ENCODE measurements around the gene KLHL8.

KLHL8 gene

DNA sequence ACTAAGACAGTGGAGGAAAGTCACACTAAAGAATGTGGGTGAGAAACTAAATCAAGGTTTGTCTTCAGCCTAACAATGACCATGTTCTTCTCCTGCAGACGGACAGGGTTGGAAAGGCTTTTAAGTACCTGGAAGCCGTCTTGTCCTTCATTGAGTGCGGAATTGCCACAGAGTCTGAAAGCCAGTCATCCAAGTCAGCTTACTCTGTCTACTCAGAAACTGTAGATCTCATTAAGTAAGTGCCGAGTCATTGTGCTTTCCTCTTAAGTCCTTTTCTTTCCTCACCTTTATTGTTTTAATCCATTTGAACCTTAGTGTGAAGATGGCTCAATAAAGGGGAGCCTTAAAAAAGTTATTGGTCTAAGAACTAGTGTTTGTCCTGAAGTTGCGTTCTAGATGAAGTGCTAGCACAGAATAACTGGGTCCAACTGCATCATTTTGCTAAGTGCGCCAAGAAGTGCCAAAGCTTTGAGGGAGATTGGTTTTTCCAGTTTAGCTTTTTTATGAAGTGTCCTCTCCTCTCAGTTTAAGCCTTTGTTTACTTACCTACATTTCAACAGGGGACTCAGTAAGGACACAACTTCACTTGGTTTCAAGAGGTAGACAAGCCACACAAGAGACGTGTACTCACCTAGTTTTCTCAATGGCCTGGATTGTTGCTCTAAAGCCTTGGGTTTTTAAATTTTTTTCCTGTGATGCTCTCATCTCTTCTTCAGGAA, 89.3 kb downstream of the KLHL8 start:
- Histone ChIP-seq H3K79me2 (ENCODE audit: insufficient read depth, low read depth) (no peaks in the 10 kb centered on the region), H3K27me3 (ENCODE audit: insufficient read depth, low read depth) (no peaks in the 10 kb centered on the region), H3K4me3 (IDR thresholded peaks at IDR 0.05; ENCODE audit: insufficient read depth, low read depth, low read length) (no peak overlapping the region), H3K4me1 (ENCODE audit: low read depth, poor library complexity, severe bottlenecking) (peaks cover 15% of the 10 kb centered on the region), H4K20me1 (ENCODE audit: insufficient read depth) (no peaks in the 10 kb centered on the region), H3K36me3 (ENCODE audit: insufficient read depth) (peaks cover 3% of the 10 kb centered on the region; the same call in 1 of the 2 replicates), H3K9ac (no peak overlapping the region), H3K4me2 (no peak overlapping the region), H3K27ac (no peak overlapping the region), H2AFZ (ENCODE audit: low read depth) (no peak overlapping the region)
- TF ChIP-seq, protein P1, sequence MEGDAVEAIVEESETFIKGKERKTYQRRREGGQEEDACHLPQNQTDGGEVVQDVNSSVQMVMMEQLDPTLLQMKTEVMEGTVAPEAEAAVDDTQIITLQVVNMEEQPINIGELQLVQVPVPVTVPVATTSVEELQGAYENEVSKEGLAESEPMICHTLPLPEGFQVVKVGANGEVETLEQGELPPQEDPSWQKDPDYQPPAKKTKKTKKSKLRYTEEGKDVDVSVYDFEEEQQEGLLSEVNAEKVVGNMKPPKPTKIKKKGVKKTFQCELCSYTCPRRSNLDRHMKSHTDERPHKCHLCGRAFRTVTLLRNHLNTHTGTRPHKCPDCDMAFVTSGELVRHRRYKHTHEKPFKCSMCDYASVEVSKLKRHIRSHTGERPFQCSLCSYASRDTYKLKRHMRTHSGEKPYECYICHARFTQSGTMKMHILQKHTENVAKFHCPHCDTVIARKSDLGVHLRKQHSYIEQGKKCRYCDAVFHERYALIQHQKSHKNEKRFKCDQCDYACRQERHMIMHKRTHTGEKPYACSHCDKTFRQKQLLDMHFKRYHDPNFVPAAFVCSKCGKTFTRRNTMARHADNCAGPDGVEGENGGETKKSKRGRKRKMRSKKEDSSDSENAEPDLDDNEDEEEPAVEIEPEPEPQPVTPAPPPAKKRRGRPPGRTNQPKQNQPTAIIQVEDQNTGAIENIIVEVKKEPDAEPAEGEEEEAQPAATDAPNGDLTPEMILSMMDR (conservative IDR thresholded peaks at IDR 0.05; ENCODE audit: low read depth, low read length): no peak

GRCh38 chr4:87129681-87130080, 90.7 kb downstream of the KLHL8 start:
- Histone ChIP-seq H3K36me3 (ENCODE audit: insufficient read depth) (peaks cover 13% of the 10 kb centered on the region; the same call in 1 of the 2 replicates), H3K27ac (no peak overlapping the region), H2AFZ (ENCODE audit: low read depth) (no peak overlapping the region), H3K4me2 (no peak overlapping the region), H3K79me2 (ENCODE audit: insufficient read depth, low read depth) (no peaks in the 10 kb centered on the region), H3K4me3 (IDR thresholded peaks at IDR 0.05; ENCODE audit: insufficient read depth, low read depth, low read length) (no peak overlapping the region), H3K4me1 (ENCODE audit: low read depth, poor library complexity, severe bottlenecking) (peaks cover 12% of the 10 kb centered on the region), H4K20me1 (ENCODE audit: insufficient read depth) (no peaks in the 10 kb centered on the region), H3K27me3 (ENCODE audit: insufficient read depth, low read depth) (no peaks in the 10 kb centered on the region), H3K9ac (no peak overlapping the region)
- TF ChIP-seq, protein P1 (conservative IDR thresholded peaks at IDR 0.05; ENCODE audit: low read depth, low read length): no peak

GRCh38 chr4:87128006-87128705, 92.3 kb downstream of the KLHL8 start:
- no peak overlapping the region for H2AFZ ChIP-seq (ENCODE audit: low read depth)
- no peak overlapping the region for H3K4me3 ChIP-seq (IDR thresholded peaks at IDR 0.05; ENCODE audit: insufficient read depth, low read depth, low read length)
- no peaks in the 10 kb centered on the region for H3K27me3 ChIP-seq (ENCODE audit: insufficient read depth, low read depth)
- H3K79me2 ChIP-seq (ENCODE audit: insufficient read depth, low read depth): peaks cover 6% of the 10 kb centered on the region; the same call in 1 of the 2 replicates
- no peaks in the 10 kb centered on the region for H3K4me1 ChIP-seq (ENCODE audit: low read depth, poor library complexity, severe bottlenecking)
- no peak overlapping the region for H3K27ac ChIP-seq
- TF ChIP-seq, protein P1 (conservative IDR thresholded peaks at IDR 0.05; ENCODE audit: low read depth, low read length): no peak
- H3K9ac ChIP-seq: no peak overlapping the region
- H3K4me2 ChIP-seq: no peak overlapping the region
- H3K36me3 ChIP-seq (ENCODE audit: insufficient read depth): peaks cover 10% of the 10 kb centered on the region; the same call in 1 of the 2 replicates
- no peaks in the 10 kb centered on the region for H4K20me1 ChIP-seq (ENCODE audit: insufficient read depth)

GRCh38 chr4:87126056-87126455, 94.4 kb downstream of the KLHL8 start:
- peaks cover 15% of the 10 kb centered on the region; the same call in 1 of the 2 replicates for H3K79me2 ChIP-seq (ENCODE audit: insufficient read depth, low read depth)
- no peaks in the 10 kb centered on the region for H3K27me3 ChIP-seq (ENCODE audit: insufficient read depth, low read depth)
- TF ChIP-seq, protein P1 (conservative IDR thresholded peaks at IDR 0.05; ENCODE audit: low read depth, low read length): no peak
- no peaks in the 10 kb centered on the region for H4K20me1 ChIP-seq (ENCODE audit: insufficient read depth)
- H3K27ac ChIP-seq: no peak overlapping the region
- no peak overlapping the region for H3K4me3 ChIP-seq (IDR thresholded peaks at IDR 0.05; ENCODE audit: insufficient read depth, low read depth, low read length)
- no peaks in the 10 kb centered on the region for H3K4me1 ChIP-seq (ENCODE audit: low read depth, poor library complexity, severe bottlenecking)
- H3K9ac ChIP-seq: no peak overlapping the region
- H3K4me2 ChIP-seq: no peak overlapping the region
- 0 out of 2 replicates have a peak, but pooled peaks cover 10% of the 10 kb centered on the region for H3K36me3 ChIP-seq (ENCODE audit: insufficient read depth)
- H2AFZ ChIP-seq (ENCODE audit: low read depth): no peak overlapping the region

Data from KMS-11 (cell line).